ENCODE results near the gene SOBP.

The SOBP gene

DNA sequence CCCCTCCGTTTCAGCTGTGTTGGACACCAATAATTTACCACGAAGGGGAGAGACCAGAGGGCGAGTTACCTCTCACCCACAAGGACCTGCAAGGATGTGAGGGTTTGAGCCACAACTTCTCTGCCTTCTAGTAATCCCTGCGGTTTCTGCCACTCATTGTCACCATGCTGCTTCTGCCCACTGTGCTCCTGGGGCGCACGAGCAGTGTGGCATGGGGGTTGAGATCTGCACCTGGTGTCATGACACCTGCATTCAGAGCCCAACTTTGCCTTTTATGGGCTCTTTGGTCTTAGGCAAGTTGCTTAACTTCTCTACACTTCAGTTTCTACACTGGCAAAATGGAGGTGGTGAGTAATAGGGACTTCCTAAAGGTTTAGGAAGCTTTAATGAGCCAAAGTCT is 84.9 kb downstream of the SOBP start:
- no peaks in the 10 kb centered on the region for H3K9me3 ChIP-seq (ENCODE audit: control insufficient read depth, insufficient read depth, low read depth, low read length)
- H3K4me3 ChIP-seq (ENCODE audit: low read depth, low read length): no peak overlapping the region
- H3K27ac ChIP-seq (ENCODE audit: extremely low read depth, low read depth, low read length): no peak overlapping the region
- POLR2A ChIA-PET: no interaction called here
- TF ChIP-seq ZNF639 (tag by site-specific recombination; IDR thresholded peaks at IDR 0.05) (no peak), ZNF121 (tag by site-specific recombination; IDR thresholded peaks at IDR 0.05) (no peak), ZNF140 (tag by site-specific recombination; IDR thresholded peaks at IDR 0.05) (no peak), ZNF792 (tag by site-specific recombination; IDR thresholded peaks at IDR 0.05) (no peak), ZNF837 (tag by site-specific recombination; IDR thresholded peaks at IDR 0.05) (no peak), ZNF16 (tag by site-specific recombination; IDR thresholded peaks at IDR 0.05; ENCODE audit: low read depth) (no peak)
- TF ChIP-seq, protein P1, sequence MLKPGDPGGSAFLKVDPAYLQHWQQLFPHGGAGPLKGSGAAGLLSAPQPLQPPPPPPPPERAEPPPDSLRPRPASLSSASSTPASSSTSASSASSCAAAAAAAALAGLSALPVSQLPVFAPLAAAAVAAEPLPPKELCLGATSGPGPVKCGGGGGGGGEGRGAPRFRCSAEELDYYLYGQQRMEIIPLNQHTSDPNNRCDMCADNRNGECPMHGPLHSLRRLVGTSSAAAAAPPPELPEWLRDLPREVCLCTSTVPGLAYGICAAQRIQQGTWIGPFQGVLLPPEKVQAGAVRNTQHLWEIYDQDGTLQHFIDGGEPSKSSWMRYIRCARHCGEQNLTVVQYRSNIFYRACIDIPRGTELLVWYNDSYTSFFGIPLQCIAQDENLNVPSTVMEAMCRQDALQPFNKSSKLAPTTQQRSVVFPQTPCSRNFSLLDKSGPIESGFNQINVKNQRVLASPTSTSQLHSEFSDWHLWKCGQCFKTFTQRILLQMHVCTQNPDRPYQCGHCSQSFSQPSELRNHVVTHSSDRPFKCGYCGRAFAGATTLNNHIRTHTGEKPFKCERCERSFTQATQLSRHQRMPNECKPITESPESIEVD (tag by site-specific recombination; IDR thresholded peaks at IDR 0.05): no peak
- H3K36me3 ChIP-seq (ENCODE audit: control insufficient read depth in 2 of 2, insufficient read depth in 1 of 2, low read length in 2 of 2): peaks cover 0 to 12% of the 10 kb centered on the region in 2 experiments; a peak in 1 of 3 replicates
- no peaks in the 10 kb centered on the region for H3K4me1 ChIP-seq (ENCODE audit: control insufficient read depth, insufficient read depth, low read length)
- CTCF ChIA-PET: no interaction called here

- H3K36me3 ChIP-seq (ENCODE audit: control insufficient read depth in 2 of 2, insufficient read depth in 1 of 2, low read length in 2 of 2): peaks cover 0 to 11% of the 10 kb centered on the region in 2 experiments; a peak in 1 of 3 replicates
- TF ChIP-seq ZNF426 (tag by site-specific recombination; IDR thresholded peaks at IDR 0.05): no peak
- TF ChIP-seq ZBTB7A (tag by site-specific recombination; IDR thresholded peaks at IDR 0.05; ENCODE audit: low read depth): no peak
- no peak for TF ChIP-seq ZSCAN16 (tag by site-specific recombination; IDR thresholded peaks at IDR 0.05)
- no peak for TF ChIP-seq ZNF707 (tag by site-specific recombination; IDR thresholded peaks at IDR 0.05)
- TF ChIP-seq ZNF677 (tag by site-specific recombination; IDR thresholded peaks at IDR 0.05): no peak
- no peak for TF ChIP-seq ZNF830 (tag by site-specific recombination; IDR thresholded peaks at IDR 0.05; ENCODE audit: low read depth)
- no peak for TF ChIP-seq ZNF302 (tag by site-specific recombination; IDR thresholded peaks at IDR 0.05; ENCODE audit: low read depth)
- TF ChIP-seq, protein P2, sequence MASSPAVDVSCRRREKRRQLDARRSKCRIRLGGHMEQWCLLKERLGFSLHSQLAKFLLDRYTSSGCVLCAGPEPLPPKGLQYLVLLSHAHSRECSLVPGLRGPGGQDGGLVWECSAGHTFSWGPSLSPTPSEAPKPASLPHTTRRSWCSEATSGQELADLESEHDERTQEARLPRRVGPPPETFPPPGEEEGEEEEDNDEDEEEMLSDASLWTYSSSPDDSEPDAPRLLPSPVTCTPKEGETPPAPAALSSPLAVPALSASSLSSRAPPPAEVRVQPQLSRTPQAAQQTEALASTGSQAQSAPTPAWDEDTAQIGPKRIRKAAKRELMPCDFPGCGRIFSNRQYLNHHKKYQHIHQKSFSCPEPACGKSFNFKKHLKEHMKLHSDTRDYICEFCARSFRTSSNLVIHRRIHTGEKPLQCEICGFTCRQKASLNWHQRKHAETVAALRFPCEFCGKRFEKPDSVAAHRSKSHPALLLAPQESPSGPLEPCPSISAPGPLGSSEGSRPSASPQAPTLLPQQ (tag by site-specific recombination; IDR thresholded peaks at IDR 0.05): no peak
- TF ChIP-seq SP2 (tag by site-specific recombination; IDR thresholded peaks at IDR 0.05): no peak
- no peak for TF ChIP-seq ZNF132 (tag by site-specific recombination; IDR thresholded peaks at IDR 0.05; ENCODE audit: borderline replicate concordance)
- TF ChIP-seq ZNF473 (tag by site-specific recombination; IDR thresholded peaks at IDR 0.05): no peak
- no peak for TF ChIP-seq ZNF623 (tag by site-specific recombination; IDR thresholded peaks at IDR 0.05)
- no peak for TF ChIP-seq ZBTB48 (tag by site-specific recombination; IDR thresholded peaks at IDR 0.05)
- TF ChIP-seq, protein P3, sequence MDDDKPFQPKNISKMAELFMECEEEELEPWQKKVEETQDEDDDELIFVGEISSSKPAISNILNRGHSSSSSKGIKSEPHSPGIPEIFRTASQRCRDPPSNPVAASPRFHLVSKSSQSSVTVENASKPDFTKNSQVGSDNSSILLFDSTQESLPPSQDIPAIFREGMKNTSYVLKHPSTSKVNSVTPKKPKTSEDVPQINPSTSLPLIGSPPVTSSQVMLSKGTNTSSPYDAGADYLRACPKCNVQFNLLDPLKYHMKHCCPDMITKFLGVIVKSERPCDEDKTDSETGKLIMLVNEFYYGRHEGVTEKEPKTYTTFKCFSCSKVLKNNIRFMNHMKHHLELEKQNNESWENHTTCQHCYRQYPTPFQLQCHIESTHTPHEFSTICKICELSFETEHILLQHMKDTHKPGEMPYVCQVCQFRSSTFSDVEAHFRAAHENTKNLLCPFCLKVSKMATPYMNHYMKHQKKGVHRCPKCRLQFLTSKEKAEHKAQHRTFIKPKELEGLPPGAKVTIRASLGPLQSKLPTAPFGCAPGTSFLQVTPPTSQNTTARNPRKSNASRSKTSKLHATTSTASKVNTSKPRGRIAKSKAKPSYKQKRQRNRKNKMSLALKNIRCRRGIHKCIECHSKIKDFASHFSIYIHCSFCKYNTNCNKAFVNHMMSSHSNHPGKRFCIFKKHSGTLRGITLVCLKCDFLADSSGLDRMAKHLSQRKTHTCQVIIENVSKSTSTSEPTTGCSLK (tag by site-specific recombination; IDR thresholded peaks at IDR 0.05): no peak
- TF ChIP-seq, protein P1 (tag by site-specific recombination; IDR thresholded peaks at IDR 0.05): no peak
- TF ChIP-seq ZNF26 (tag by site-specific recombination; IDR thresholded peaks at IDR 0.05): no peak
- H3K9me3 ChIP-seq (ENCODE audit: control insufficient read depth, insufficient read depth, low read depth, low read length): no peaks in the 10 kb centered on the region
- ChIA-PET CTCF (interaction anchor here (0.7 kb wide), 1 partner anchor 24 kb away, joined by 3 read pairs; no protein-coding TSS in a partner anchor), POLR2A (interaction anchor here (1.3 kb wide), 1 partner anchor 9 kb away, joined by 4 read pairs; no protein-coding TSS in a partner anchor)
- H3K27ac ChIP-seq (ENCODE audit: extremely low read depth, low read depth, low read length): no peak overlapping the region
- no peak overlapping the region for H3K4me3 ChIP-seq (ENCODE audit: low read depth, low read length)
- H3K4me1 ChIP-seq (ENCODE audit: control insufficient read depth, insufficient read depth, low read length): no peaks in the 10 kb centered on the region
These were observed 86.9 kb downstream of the SOBP start for GRCh38 chr6:107576852-107577251.

Data from HEK293 (cell line).